T-cell (primary cell): ENCODE measurements around the gene TF. TPM values are rescaled to one million over a fixed set of nuclear protein-coding genes. Genes with fewer than 3 reads are reported as not detected.

Source experiments
- ATAC-seq, 4 experiments: fragments of 200-7000 bp in 3 of 4; fragments of 150-1000 bp in 1 of 4; cut with Tn5 transposase; replicated peaks in 1 of 4; 1 replicate in 3 of 4; 2 replicates in 1 of 4; pipeline ENCODE4 v1.10.0; 2021; ENCODE audit warnings: moderate library complexity in 3 of 4, mild to moderate bottlenecking in 2 of 4, moderate number of reproducible peaks in 1 of 4
- CTCF ChIA-PET, 2 donors: fragments of 300-600 bp; sonication (Branson Sonifier 250); formaldehyde crosslinking; loops; one replicate each; lab custom pipeline; 2022; ENCODE audit warnings: antibody characterized with exemption in 2 of 2; lab: Charles Lee
- POLR2A ChIA-PET, 2 donors: fragments of 300-600 bp; sonication (Branson Sonifier 250); formaldehyde crosslinking; loops; one replicate each; lab custom pipeline; 2022; ENCODE audit warnings: antibody characterized with exemption in 2 of 2; lab: Charles Lee
- DNase-seq, 35 experiments: peaks; one replicate each; pipeline versions ENCODE4 v3.0.0 to v3.0.0-alpha.2; 2013 to 2023
- H3K27ac ChIP-seq: one replicate; pipeline ENCODE4 v1.5.1; 2013; ENCODE audit warnings: low read length
- H3K27me3 ChIP-seq, 2 experiments: replicated peaks in 1 of 2; 1 replicate in 1 of 2; 2 replicates in 1 of 2; pipeline versions ENCODE4 v1.6.1 to v1.7.0; 2013; ENCODE audit warnings: low read length in 1 of 2, mixed read lengths in 1 of 2; ENCODE audit not compliant: control insufficient read depth in 2 of 2, insufficient read depth in 2 of 2; ENCODE audit errors: extremely low read depth in 1 of 2
- H3K36me3 ChIP-seq, 2 donors: 1 replicate in 1 of 2; 2 replicates in 1 of 2; pipeline versions ENCODE4 v1.6.1 to v1.7.0; 2013; ENCODE audit warnings: low read length in 1 of 2; ENCODE audit not compliant: control insufficient read depth in 2 of 2, insufficient read depth in 1 of 2; ENCODE audit errors: extremely low read depth in 1 of 2
- H3K4me1 ChIP-seq, 2 experiments: 1 replicate in 1 of 2; 2 replicates in 1 of 2; pipeline versions ENCODE4 v1.6.1 to v1.7.0; 2013; ENCODE audit warnings: low read length in 2 of 2, mixed read lengths in 1 of 2; ENCODE audit not compliant: insufficient read depth in 2 of 2, control insufficient read depth in 1 of 2; ENCODE audit errors: extremely low read depth in 1 of 2
- H3K4me3 ChIP-seq, 2 donors: 1 replicate in 1 of 2; 2 replicates in 1 of 2; pipeline versions ENCODE4 v1.5.1 to v1.7.0; 2013; ENCODE audit warnings: mild to moderate bottlenecking in 2 of 2, low read length in 1 of 2, moderate library complexity in 1 of 2; ENCODE audit not compliant: control insufficient read depth in 1 of 2; ENCODE audit errors: extremely low read depth in 1 of 2
- H3K9me3 ChIP-seq: 2 replicates; pipeline ENCODE4 v1.7.0; 2013
- H3K27ac Mint-ChIP-seq, 2 donors: one replicate each; pipeline ENCODE4 v1.8.0; 2020 to 2021; ENCODE audit warnings: mild to moderate bottlenecking in 2 of 2, mixed read lengths in 2 of 2
- H3K27me3 Mint-ChIP-seq, 2 donors: one replicate each; pipeline ENCODE4 v1.8.0; 2021 to 2022; ENCODE audit warnings: mixed read lengths in 2 of 2
- H3K36me3 Mint-ChIP-seq: one replicate; pipeline ENCODE4 v1.8.0; 2021; ENCODE audit warnings: mixed read lengths
- H3K4me1 Mint-ChIP-seq, 3 donors: one replicate each; pipeline ENCODE4 v1.8.0; 2020 to 2022; ENCODE audit warnings: mixed read lengths in 3 of 3, mild to moderate bottlenecking in 1 of 3
- H3K4me3 Mint-ChIP-seq, 3 donors: one replicate each; pipeline ENCODE4 v1.8.0; 2020 to 2022; ENCODE audit warnings: mild to moderate bottlenecking in 3 of 3, mixed read lengths in 3 of 3, moderate library complexity in 3 of 3
- H3K9me3 Mint-ChIP-seq, 3 donors: one replicate each; pipeline ENCODE4 v1.8.0; 2020 to 2022; ENCODE audit warnings: mixed read lengths in 3 of 3
- WGBS: methylation state at CpG from one replicate; pipeline ENCODE4 v1.1.5; 2013; ENCODE audit warnings: missing lambda C conversion rate; ENCODE audit not compliant: insufficient coverage; 5-methylcytosine and 5-hydroxymethylcytosine counted together
- total RNA-seq, 35 experiments: library from RNA in 6 of 35; stranded (reverse) in 6 of 35; fragments of 120-200 nt in 1 of 35; gene quantifications; one replicate each; pipeline versions ENCODE4 v1.2.1 to v1.2.4 and lab custom pipeline; 2013 to 2026

Gene TF
- total RNA-seq, 5 donors from 2014 or later (not counting 1 experiment from before 2014, with no cell fraction given) = 0.65 to 15.3 (median 9.8) TPM

DNA sequence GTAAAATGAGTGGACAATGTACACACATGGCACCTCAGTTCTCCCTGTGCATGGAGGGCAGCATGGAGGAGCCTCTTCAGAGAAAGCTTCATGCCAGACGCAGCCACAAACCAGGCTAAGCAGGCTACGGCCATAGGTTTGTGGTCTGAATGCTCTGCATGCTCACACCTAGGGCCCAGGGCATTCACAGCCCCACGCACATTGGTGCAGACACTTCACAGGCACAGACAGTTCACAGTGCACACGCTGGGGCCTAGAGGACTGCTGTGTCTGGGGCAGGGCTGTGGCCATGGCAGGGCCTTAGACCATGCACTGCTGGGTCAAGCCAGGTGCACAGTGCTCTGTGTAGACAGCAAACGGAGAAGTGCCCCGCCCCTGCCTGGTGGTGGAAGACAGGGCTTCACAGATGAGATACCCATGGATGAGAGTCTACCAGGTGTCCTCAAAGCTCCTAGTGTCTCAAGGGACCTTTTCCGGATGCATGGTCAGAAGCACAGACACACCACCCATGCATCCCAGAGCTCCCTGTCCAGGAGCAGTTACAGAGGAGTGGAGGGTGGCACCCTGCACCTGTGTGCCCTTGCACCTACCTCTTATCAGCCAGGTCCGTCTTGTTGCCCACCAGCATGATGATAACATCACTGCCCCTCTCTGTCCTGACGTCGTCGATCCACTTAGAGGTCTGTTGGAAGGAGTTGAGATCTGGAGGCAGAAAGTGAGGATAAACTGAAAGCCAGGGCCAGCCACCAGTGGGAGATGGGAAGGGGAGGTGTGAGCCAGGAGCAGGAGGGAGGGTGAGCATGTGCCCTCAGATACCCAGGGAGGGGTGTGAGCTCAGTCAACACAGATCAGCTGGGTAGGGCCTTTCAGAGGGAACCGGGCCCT lies 93.0 kb downstream of the TF start:
- H3K9me3 ChIP-seq = no peaks in the 10 kb centered on the region
- ChIA-PET POLR2A (no interaction called here), CTCF (no interaction called here)
- Mint-ChIP-seq H3K36me3 (no peaks in the 10 kb centered on the region), H3K9me3 (no peaks in the 10 kb centered on the region), H3K27me3 (peaks cover 0 to 2% of the 10 kb centered on the region in 2 donors), H3K4me1 (no peaks in the 10 kb centered on the region), H3K4me3 (no peak overlapping the region), H3K27ac (no peak overlapping the region)
- DNase-seq (no peak), ATAC-seq (no peak)
- H3K27ac ChIP-seq = no peak overlapping the region
- no peak overlapping the region for H3K4me3 ChIP-seq
- no peaks in the 10 kb centered on the region for H3K36me3 ChIP-seq
- H3K4me1 ChIP-seq = no peaks in the 10 kb centered on the region
- peaks cover 0 to 16% of the 10 kb centered on the region in 2 experiments for H3K27me3 ChIP-seq
- WGBS = 88% methylated on average over 10 of the region's 12 CpGs

DNA sequence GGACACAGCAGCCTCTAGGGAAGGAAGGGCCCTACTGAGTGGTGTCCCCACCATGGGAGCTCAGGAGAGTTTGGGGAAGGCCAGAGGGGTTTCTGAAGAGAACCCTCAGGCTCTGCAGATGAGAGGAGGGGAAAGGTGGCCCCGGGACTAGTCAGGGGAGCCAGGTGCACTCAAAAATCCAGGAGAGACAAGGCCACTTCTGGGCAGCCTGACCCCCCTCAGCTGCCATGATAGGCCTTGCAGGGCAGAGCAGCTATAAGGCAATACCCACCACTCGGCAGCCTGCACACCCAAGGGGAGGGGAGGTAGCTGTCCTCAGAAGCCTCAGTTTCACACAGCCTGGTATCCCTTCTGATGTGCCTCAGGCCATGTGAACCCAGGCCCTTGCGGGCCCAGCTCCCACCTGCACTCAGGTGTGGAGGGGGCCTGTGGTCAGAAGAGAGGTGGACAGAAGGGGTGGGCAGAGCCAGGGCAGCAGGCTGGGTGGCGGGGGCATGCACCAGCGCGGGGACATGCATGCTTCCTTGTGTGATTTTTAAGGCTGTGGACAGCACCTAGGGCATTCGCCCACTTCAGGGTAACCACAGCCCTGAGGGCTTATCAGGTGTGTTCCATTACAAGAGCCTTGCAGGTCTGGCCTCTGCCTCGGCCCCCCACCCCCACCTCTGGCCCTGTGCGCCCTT lies 94.0 kb downstream of the TF start:
- no peak overlapping the region for H3K4me3 Mint-ChIP-seq
- ChIA-PET POLR2A (no interaction called here), CTCF (no interaction called here)
- Histone ChIP-seq H3K4me1 (no peaks in the 10 kb centered on the region), H3K36me3 (no peaks in the 10 kb centered on the region), H3K9me3 (no peaks in the 10 kb centered on the region), H3K4me3 (no peak overlapping the region), H3K27me3 (peaks cover 0 to 13% of the 10 kb centered on the region in 2 experiments), H3K27ac (no peak overlapping the region)
- no peak overlapping the region for H3K27ac Mint-ChIP-seq
- H3K4me1 Mint-ChIP-seq = no peaks in the 10 kb centered on the region
- H3K27me3 Mint-ChIP-seq = peaks cover 0 to 2% of the 10 kb centered on the region in 2 donors
- H3K9me3 Mint-ChIP-seq = no peaks in the 10 kb centered on the region
- no peak for DNase-seq
- H3K36me3 Mint-ChIP-seq = no peaks in the 10 kb centered on the region
- WGBS = 87% methylated on average over 6 of the region's 9 CpGs
- ATAC-seq = no peak

DNA sequence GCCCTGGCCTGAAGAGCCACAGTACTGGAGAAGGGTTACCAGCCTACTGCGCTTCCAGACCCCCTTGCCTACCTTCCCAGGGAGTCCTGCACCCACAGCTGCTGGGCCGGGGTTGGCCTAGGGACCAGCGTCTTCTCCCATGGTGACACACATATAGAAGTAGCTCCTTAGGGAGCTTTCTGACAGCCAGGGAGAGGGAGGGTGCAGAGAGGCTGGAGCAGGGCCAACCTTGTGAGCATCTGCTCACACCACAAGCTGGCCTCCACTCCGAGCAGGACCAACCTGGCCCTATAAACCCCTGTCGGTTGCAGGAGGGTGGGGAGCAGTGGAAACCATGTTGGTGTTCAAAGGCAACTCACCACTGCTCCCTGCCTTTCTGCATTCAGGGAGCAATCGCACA lies 94.6 kb downstream of the TF start:
- Mint-ChIP-seq H3K27ac (no peak overlapping the region), H3K9me3 (no peaks in the 10 kb centered on the region), H3K4me1 (no peaks in the 10 kb centered on the region), H3K27me3 (peaks cover 0 to 2% of the 10 kb centered on the region in 2 donors), H3K4me3 (no peak overlapping the region), H3K36me3 (no peaks in the 10 kb centered on the region)
- H3K4me1 ChIP-seq = no peaks in the 10 kb centered on the region
- no peak for ATAC-seq
- no peaks in the 10 kb centered on the region for H3K36me3 ChIP-seq
- H3K9me3 ChIP-seq = no peaks in the 10 kb centered on the region
- H3K27me3 ChIP-seq = peaks cover 0 to 13% of the 10 kb centered on the region in 2 experiments
- DNase-seq = no peak
- WGBS = 88% methylated on average over 3 of the region's 6 CpGs
- ChIA-PET POLR2A (no interaction called here), CTCF (no interaction called here)
- H3K4me3 ChIP-seq = no peak overlapping the region
- no peak overlapping the region for H3K27ac ChIP-seq

DNA sequence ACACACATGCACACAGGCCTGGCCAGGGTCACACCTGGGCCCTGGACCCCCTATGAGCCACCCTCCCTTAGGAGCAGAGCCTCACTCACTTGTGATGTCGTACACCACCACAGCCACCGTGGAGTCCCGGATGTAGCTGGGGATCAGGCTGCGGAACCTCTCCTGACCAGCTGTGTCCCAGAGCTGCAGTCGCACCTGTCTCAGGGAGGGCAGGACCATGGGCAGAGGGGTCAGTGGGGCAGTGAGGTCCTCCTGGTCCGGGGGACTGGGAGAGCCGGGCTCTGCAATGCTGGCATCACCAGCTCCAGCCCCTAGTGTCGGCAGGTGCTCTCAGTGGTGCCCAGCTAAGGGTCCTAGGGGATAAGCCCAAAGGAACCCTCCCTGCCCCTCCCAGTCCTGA lies 95.0 kb downstream of the TF start:
- ChIA-PET CTCF (no interaction called here), POLR2A (no interaction called here)
- H3K36me3 Mint-ChIP-seq = no peaks in the 10 kb centered on the region

DNA sequence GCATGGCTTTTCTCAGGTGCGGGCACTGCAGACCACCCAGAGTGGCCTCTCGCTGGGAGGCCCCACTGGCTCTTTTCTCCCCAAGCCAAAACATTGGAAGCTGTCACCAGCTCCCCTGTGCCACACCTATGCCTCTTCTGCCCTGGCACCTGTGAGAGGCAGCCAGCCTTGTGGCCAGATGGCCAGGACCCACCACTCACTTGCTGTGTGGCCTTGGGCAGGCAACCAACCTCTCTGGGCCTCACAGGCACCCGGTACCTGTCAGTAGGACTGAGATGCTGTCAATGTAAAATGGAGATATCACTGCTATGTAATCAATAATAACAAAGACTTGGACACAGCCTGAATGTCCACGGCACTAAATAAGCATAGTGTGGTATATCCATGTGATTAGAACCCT lies 96.0 kb downstream of the TF start:
- Mint-ChIP-seq H3K36me3 (no peaks in the 10 kb centered on the region), H3K27ac (no peak overlapping the region), H3K4me3 (no peak overlapping the region), H3K4me1 (no peaks in the 10 kb centered on the region), H3K9me3 (no peaks in the 10 kb centered on the region), H3K27me3 (no peaks in the 10 kb centered on the region)
- Histone ChIP-seq H3K4me1 (no peaks in the 10 kb centered on the region), H3K4me3 (no peak overlapping the region), H3K36me3 (no peaks in the 10 kb centered on the region), H3K27me3 (peaks cover 0 to 13% of the 10 kb centered on the region in 2 experiments), H3K9me3 (no peaks in the 10 kb centered on the region), H3K27ac (no peak overlapping the region)
- ATAC-seq = no peak
- 83% methylated on average over 2 of the region's 4 CpGs for WGBS
- ChIA-PET POLR2A (no interaction called here), CTCF (no interaction called here)
- DNase-seq = no peak

More for the DNA sequence above, 95.0 kb downstream of the TF start:
- no peaks in the 10 kb centered on the region for H3K36me3 ChIP-seq
- H3K27ac Mint-ChIP-seq = no peak overlapping the region
- H3K4me3 Mint-ChIP-seq = no peak overlapping the region
- no peaks in the 10 kb centered on the region for H3K9me3 ChIP-seq
- no peaks in the 10 kb centered on the region for H3K4me1 Mint-ChIP-seq
- peaks cover 0 to 2% of the 10 kb centered on the region in 2 donors for H3K27me3 Mint-ChIP-seq
- DNase-seq (no peak), ATAC-seq (no peak)
- whole genome bisulfite sequencing = 96% methylated on average over 5 of the region's 8 CpGs
- peaks cover 0 to 13% of the 10 kb centered on the region in 2 experiments for H3K27me3 ChIP-seq
- no peak overlapping the region for H3K27ac ChIP-seq
- no peaks in the 10 kb centered on the region for H3K9me3 Mint-ChIP-seq
- H3K4me1 ChIP-seq = no peaks in the 10 kb centered on the region
- H3K4me3 ChIP-seq = no peak overlapping the region

DNA sequence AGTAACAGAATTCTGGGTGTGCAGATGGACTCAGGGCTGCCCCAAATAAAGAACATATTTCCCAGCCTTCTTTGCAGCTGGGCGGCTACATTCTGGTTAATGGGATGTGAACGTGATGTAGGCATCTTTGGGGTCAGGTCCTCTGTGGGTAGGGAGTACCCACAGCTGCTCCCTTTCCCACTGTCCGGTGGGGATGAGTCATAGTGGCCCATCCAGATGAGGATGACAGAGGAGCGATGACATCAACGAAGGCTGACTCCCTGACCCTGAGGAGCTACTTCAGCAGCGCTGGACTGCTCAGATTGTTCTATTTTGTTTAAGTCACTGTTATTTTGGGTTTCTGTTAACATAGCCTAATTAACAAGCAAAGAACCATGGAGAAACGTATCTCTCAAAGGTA lies 97.4 kb downstream of the TF start:
- Mint-ChIP-seq H3K4me3 (no peak overlapping the region), H3K36me3 (no peaks in the 10 kb centered on the region), H3K27ac (no peak overlapping the region), H3K4me1 (no peaks in the 10 kb centered on the region), H3K9me3 (no peaks in the 10 kb centered on the region), H3K27me3 (no peaks in the 10 kb centered on the region)
- H3K36me3 ChIP-seq = no peaks in the 10 kb centered on the region
- CTCF ChIA-PET = interaction anchor here (0.6 to 0.9 kb wide), 2 partner anchors 8 to 1420 kb away, joined by 3 read pairs; no protein-coding TSS in a partner anchor
- H3K9me3 ChIP-seq = no peaks in the 10 kb centered on the region
- DNase-seq (no peak), ATAC-seq (no peak)
- H3K27me3 ChIP-seq = peaks cover 0 to 10% of the 10 kb centered on the region in 2 experiments
- no peak overlapping the region for H3K4me3 ChIP-seq
- no peak overlapping the region for H3K27ac ChIP-seq
- POLR2A ChIA-PET = no interaction called here
- H3K4me1 ChIP-seq = no peaks in the 10 kb centered on the region
- 90% methylated on average over 3 of the region's 7 CpGs for WGBS
